ENCODE results near the gene CDH23. TPM values are rescaled to one million over a fixed set of nuclear protein-coding genes. Genes with fewer than 3 reads are reported as not detected.

Gene CDH23
- total and polyA plus RNA-seq, 9 of the 15 experiments (the other 6 are each of a cell fraction or from before 2014, with no cell fraction given) = 0.18 to 1.2 (median 0.47) TPM

- TF ChIP-seq CREB5 (CRISPR knock-in tag; IDR thresholded peaks at IDR 0.05) (no peak), HDGF (IDR thresholded peaks at IDR 0.05) (0 out of 2 replicates have a peak, but pooled peaks have one; percentile 33), TRIM24 (IDR thresholded peaks at IDR 0.05) (no peak), ZNF77 (CRISPR knock-in tag; IDR thresholded peaks at IDR 0.05) (no peak), RBBP5 (IDR thresholded peaks at IDR 0.05; ENCODE audit: borderline replicate concordance, insufficient read depth, low read length, poor library complexity, severe bottlenecking) (no peak), NCOA2 (IDR thresholded peaks at IDR 0.05; ENCODE audit: partially characterized antibody in 2 of 2) (no peak), MLX (CRISPR knock-in tag; conservative IDR thresholded peaks at IDR 0.05) (no peak), MTF1 (CRISPR knock-in tag; IDR thresholded peaks at IDR 0.05; ENCODE audit: borderline replicate concordance) (no peak), TBP (optimal IDR thresholded peaks at IDR 0.05; ENCODE audit: low read depth, low read length) (no peak), ZFP1 (CRISPR knock-in tag; IDR thresholded peaks at IDR 0.05) (no peak), RCOR1 (IDR thresholded peaks at IDR 0.05; ENCODE audit: borderline replicate concordance in 1 of 2, low read depth in 2 of 2, low read length in 2 of 2) (no peak), CHAMP1 (IDR thresholded peaks at IDR 0.05) (no peak), ERF (CRISPR knock-in tag; IDR thresholded peaks at IDR 0.05) (peak; percentile 65; the same call in 1 of the 2 replicates), GMEB1 (CRISPR knock-in tag; IDR thresholded peaks at IDR 0.05) (0 out of 2 replicates have a peak, but pooled peaks have one; percentile 2), MYBL2 (IDR thresholded peaks at IDR 0.05; ENCODE audit: low read depth) (no peak), MYBL2 (CRISPR knock-in tag; IDR thresholded peaks at IDR 0.05; ENCODE audit: borderline replicate concordance) (no peak), FOXJ2 (tag; IDR thresholded peaks at IDR 0.05) (no peak), PML (IDR thresholded peaks at IDR 0.05; ENCODE audit: low read length) (no peak), HMGN3 (IDR thresholded peaks at IDR 0.05; ENCODE audit: borderline replicate concordance, extremely low read depth, insufficient read length, low read depth, low read length) (peak; percentile 9), SMAD3 (CRISPR knock-in tag; conservative IDR thresholded peaks at IDR 0.05) (peak; percentile 30; the same call in 1 of the 2 replicates), C11orf30 (IDR thresholded peaks at IDR 0.05; ENCODE audit: low read depth) (no peak), TAF15 (IDR thresholded peaks at IDR 0.05; ENCODE audit: low read depth, low read length) (no peak), ZNF695 (CRISPR knock-in tag; IDR thresholded peaks at IDR 0.05) (no peak), RFX5 (IDR thresholded peaks at IDR 0.05; ENCODE audit: low read depth, low read length) (no peak)
These were observed 352.0 kb downstream of the CDH23 start (continued) for GRCh38 chr10:71748671-71749191.
